HL-60/S4 treated with retinoic acid at 250 ng/mL for 4 days and 3 days (cell line): Measurements from ENCODE around the gene NUP54.

Experiments
- in situ Hi-C: fragments of 300-500 bp; cut with MboI; formaldehyde crosslinking; loops from 2 replicates; pipeline ENCODE4 v1.7.0; 2022; ENCODE audit warnings: low sequenced_read_pairs

Gene NUP54

GRCh38 chr4:76074468-76074867, 73.7 kb downstream of the NUP54 start, which contains the start of gene ART3:
Gene ART3 (plus strand): TSS chr4:76074709. CDS start chr4:76075890, 1,181 bp downstream.
- in situ Hi-C loops = no loop called here

- in situ Hi-C loops = no loop called here
These were observed 75.4 kb downstream of the NUP54 start for GRCh38 chr4:76072760-76073159.

- in situ Hi-C loops = no loop called here
These were observed 80.4 kb downstream of the NUP54 start for GRCh38 chr4:76067652-76068286.

- in situ Hi-C loops = no loop called here
These were observed 81.7 kb downstream of the NUP54 start for GRCh38 chr4:76066546-76066945.
